H1 (cell line): ENCODE measurements around the gene LAIR1.

ENCODE experiments used
- CEBPB ChIP-seq: IDR thresholded peaks from 2 replicates; pipeline ENCODE4 v1.6.1; 2012; ENCODE audit warnings: low read depth, low read length
- EP300 ChIP-seq, 2 experiments: IDR thresholded peaks; 1 replicate in 1 of 2; 2 replicates in 1 of 2; pipeline ENCODE4 v1.6.1; 2011 to 2012; ENCODE audit warnings: low read depth in 2 of 2, low read length in 2 of 2, mild to moderate bottlenecking in 2 of 2, borderline replicate concordance in 1 of 2, inconsistent platforms in 1 of 2, moderate library complexity in 1 of 2
- EZH2 ChIP-seq: fragments of 200-600 bp; sonication (generic); IDR thresholded peaks from 2 replicates; pipeline ENCODE4 v1.7.1; 2012; ENCODE audit warnings: low read depth, mild to moderate bottlenecking, moderate library complexity, low read length, inconsistent platforms; ENCODE audit not compliant: severe bottlenecking
- POLR2A ChIP-seq, 2 experiments: IDR thresholded peaks; 1 replicate in 1 of 2; 2 replicates in 1 of 2; pipeline ENCODE4 v1.6.1; 2011; ENCODE audit warnings: low read depth in 2 of 2, low read length in 2 of 2, mild to moderate bottlenecking in 2 of 2; ENCODE audit errors: control extremely low read depth in 1 of 2
- SIN3A ChIP-seq, 2 experiments: IDR thresholded peaks in 1 of 2; conservative IDR thresholded peaks in 1 of 2; 2 replicates each; pipeline ENCODE4 v1.6.1; 2011 to 2012; ENCODE audit warnings: low read length in 2 of 2, improper control_type of control experiment in 1 of 2, low read depth in 1 of 2, mild to moderate bottlenecking in 1 of 2
- YY1 ChIP-seq: IDR thresholded peaks from 2 replicates; pipeline ENCODE4 v1.6.1; 2011; ENCODE audit warnings: low read depth, mild to moderate bottlenecking, low read length
- TF ChIP-seq, protein P1 (sequence below), 3 experiments: IDR thresholded peaks; 1 replicate in 2 of 3; 2 replicates in 1 of 3; pipeline versions ENCODE4 v1.5.1 to v1.6.1; 2011; ENCODE audit warnings: low read length in 3 of 3, mild to moderate bottlenecking in 3 of 3, inconsistent platforms in 2 of 3, low read depth in 1 of 3, moderate library complexity in 1 of 3; ENCODE audit not compliant: insufficient read depth in 1 of 3; ENCODE audit errors: control extremely low read depth in 1 of 3
- TF ChIP-seq, protein P2 (sequence below): IDR thresholded peaks from 2 replicates; pipeline ENCODE4 v1.6.1; 2011; ENCODE audit warnings: low read length, improper control_type of control experiment

DNA sequence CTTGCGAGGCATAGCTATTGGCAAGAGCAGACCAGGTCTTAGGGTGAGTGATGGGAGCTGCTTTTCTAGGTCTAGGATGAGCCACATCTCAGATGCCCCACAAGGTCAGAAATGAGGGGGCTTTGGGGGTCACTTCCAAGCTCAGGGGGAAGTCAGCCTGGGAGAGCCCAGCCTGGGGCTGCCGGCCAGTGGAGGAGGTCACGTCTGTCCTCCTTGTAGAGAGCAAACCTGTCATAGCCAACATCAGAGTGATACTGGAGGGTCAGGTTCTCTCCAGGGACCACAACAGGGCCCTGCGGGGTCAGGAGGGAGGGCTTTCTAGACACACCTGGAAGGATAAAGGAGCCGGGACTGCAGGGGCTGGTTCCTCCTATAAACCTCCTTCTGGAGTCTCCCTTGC lies 54.2 kb downstream of the LAIR1 start:
- TF ChIP-seq POLR2A (IDR thresholded peaks at IDR 0.05; ENCODE audit: control extremely low read depth in 1 of 2, low read depth in 2 of 2, low read length in 2 of 2) (no peak), EZH2 (no peak), CEBPB (no peak), EP300 (IDR thresholded peaks at IDR 0.05; ENCODE audit: borderline replicate concordance in 1 of 2, low read depth in 2 of 2, low read length in 2 of 2) (no peak), YY1 (no peak), SIN3A (conservative IDR thresholded peaks at IDR 0.05 in 1 of 2, IDR thresholded peaks at IDR 0.05 in 1 of 2; ENCODE audit: low read depth in 1 of 2, low read length in 2 of 2) (no peak)
- TF ChIP-seq, protein P1, sequence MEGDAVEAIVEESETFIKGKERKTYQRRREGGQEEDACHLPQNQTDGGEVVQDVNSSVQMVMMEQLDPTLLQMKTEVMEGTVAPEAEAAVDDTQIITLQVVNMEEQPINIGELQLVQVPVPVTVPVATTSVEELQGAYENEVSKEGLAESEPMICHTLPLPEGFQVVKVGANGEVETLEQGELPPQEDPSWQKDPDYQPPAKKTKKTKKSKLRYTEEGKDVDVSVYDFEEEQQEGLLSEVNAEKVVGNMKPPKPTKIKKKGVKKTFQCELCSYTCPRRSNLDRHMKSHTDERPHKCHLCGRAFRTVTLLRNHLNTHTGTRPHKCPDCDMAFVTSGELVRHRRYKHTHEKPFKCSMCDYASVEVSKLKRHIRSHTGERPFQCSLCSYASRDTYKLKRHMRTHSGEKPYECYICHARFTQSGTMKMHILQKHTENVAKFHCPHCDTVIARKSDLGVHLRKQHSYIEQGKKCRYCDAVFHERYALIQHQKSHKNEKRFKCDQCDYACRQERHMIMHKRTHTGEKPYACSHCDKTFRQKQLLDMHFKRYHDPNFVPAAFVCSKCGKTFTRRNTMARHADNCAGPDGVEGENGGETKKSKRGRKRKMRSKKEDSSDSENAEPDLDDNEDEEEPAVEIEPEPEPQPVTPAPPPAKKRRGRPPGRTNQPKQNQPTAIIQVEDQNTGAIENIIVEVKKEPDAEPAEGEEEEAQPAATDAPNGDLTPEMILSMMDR (IDR thresholded peaks at IDR 0.05; ENCODE audit: control extremely low read depth in 1 of 3, insufficient read depth in 1 of 3, low read depth in 1 of 3, low read length in 3 of 3): no peak
- TF ChIP-seq, protein P2, sequence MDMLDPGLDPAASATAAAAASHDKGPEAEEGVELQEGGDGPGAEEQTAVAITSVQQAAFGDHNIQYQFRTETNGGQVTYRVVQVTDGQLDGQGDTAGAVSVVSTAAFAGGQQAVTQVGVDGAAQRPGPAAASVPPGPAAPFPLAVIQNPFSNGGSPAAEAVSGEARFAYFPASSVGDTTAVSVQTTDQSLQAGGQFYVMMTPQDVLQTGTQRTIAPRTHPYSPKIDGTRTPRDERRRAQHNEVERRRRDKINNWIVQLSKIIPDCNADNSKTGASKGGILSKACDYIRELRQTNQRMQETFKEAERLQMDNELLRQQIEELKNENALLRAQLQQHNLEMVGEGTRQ: no peak
